Dermis microvascular lymphatic vessel endothelial cell (primary cell): Measurements from ENCODE around the gene MEGF11. TPM values are rescaled to one million over a fixed set of nuclear protein-coding genes. Genes with fewer than 3 reads are reported as not detected.

Experiments used
- DNase-seq, 2 donors: peaks; one replicate each; pipeline versions ENCODE4 v3.0.0 to v3.0.0-alpha.2; 2010; ENCODE audit warnings: low read depth in 2 of 2
- total RNA-seq: library from RNA; depleted of rRNA; stranded (reverse); fragments of >200 nt; gene quantifications from 2 replicates; pipeline ENCODE4 v1.2.1, GENCODE V29; 2014

The MEGF11 gene
- total RNA-seq, 1 donor from 2014 or later, result not detected

GRCh38 chr15:66147440-66147839 lies 106.1 kb downstream of the MEGF11 start:
- DNase-seq, result no peak

- no peak for DNase-seq
Observed at GRCh38 chr15:66145726-66146182, 107.8 kb downstream of the MEGF11 start.

- no peak for DNase-seq
Observed at GRCh38 chr15:66144978-66145725, 108.4 kb downstream of the MEGF11 start.

- DNase-seq, result no peak
Observed at GRCh38 chr15:66142285-66142684, 111.3 kb downstream of the MEGF11 start.

- no peak for DNase-seq
Observed at GRCh38 chr15:66139591-66140207, 113.9 kb downstream of the MEGF11 start.

- DNase-seq, result no peak
Observed at GRCh38 chr15:66138892-66139590, 114.5 kb downstream of the MEGF11 start.

GRCh38 chr15:66138096-66138783 lies 115.3 kb downstream of the MEGF11 start:
- DNase-seq, result no peak

- no peak for DNase-seq
Observed at GRCh38 chr15:66136948-66137347, 116.6 kb downstream of the MEGF11 start.

GRCh38 chr15:66135664-66136063 lies 117.9 kb downstream of the MEGF11 start:
- no peak for DNase-seq

- no peak for DNase-seq
Observed at GRCh38 chr15:66134284-66134683, 119.3 kb downstream of the MEGF11 start.

- DNase-seq, result no peak
Observed at GRCh38 chr15:66133247-66133885, 120.2 kb downstream of the MEGF11 start.

- DNase-seq, result no peak
Observed at GRCh38 chr15:66132251-66132816, 121.2 kb downstream of the MEGF11 start.

- DNase-seq, result no peak
Observed at GRCh38 chr15:66131831-66132230, 121.7 kb downstream of the MEGF11 start.

- DNase-seq, result no peak
Observed at GRCh38 chr15:66131200-66131599, 122.3 kb downstream of the MEGF11 start.

- no peak for DNase-seq
Observed at GRCh38 chr15:66130496-66131034, 123.0 kb downstream of the MEGF11 start.

- no peak for DNase-seq
Observed at GRCh38 chr15:66129586-66129985, 124.0 kb downstream of the MEGF11 start.

GRCh38 chr15:66128116-66128680 lies 125.4 kb downstream of the MEGF11 start:
- no peak for DNase-seq

GRCh38 chr15:66126456-66126855 lies 127.1 kb downstream of the MEGF11 start:
- DNase-seq, result no peak

- DNase-seq, result no peak
Observed at GRCh38 chr15:66126031-66126441, 127.5 kb downstream of the MEGF11 start.

GRCh38 chr15:66124651-66125050 lies 128.9 kb downstream of the MEGF11 start:
- no peak for DNase-seq
